Activated T-helper 17 cell treated with anti-CD3 and anti-CD28 coated beads, Interleukin-2, amount 50 U/mL, for 72 hours (primary cell): ENCODE data around the gene SERPINB5. TPM values are rescaled to one million over a fixed set of nuclear protein-coding genes. Genes with fewer than 3 reads are reported as not detected.

Source experiments
- ATAC-seq: fragments of 150-1000 bp; cut with Tn5 transposase; replicated peaks from 2 replicates; pipeline ENCODE4 v1.10.0; 2021; ENCODE audit warnings: mild to moderate bottlenecking, moderate library complexity
- H3K27ac Mint-ChIP-seq: one replicate; pipeline ENCODE4 v1.8.0; 2022; ENCODE audit warnings: mixed read lengths
- H3K27me3 Mint-ChIP-seq: one replicate; pipeline ENCODE4 v1.8.0; 2022; ENCODE audit warnings: mixed read lengths
- H3K36me3 Mint-ChIP-seq: one replicate; pipeline ENCODE4 v1.8.0; 2022; ENCODE audit warnings: low read depth, mild to moderate bottlenecking, mixed read lengths
- H3K4me1 Mint-ChIP-seq: one replicate; pipeline ENCODE4 v1.8.0; 2022; ENCODE audit warnings: mixed read lengths
- H3K4me3 Mint-ChIP-seq: one replicate; pipeline ENCODE4 v1.8.0; 2022; ENCODE audit warnings: mild to moderate bottlenecking, mixed read lengths
- H3K9me3 Mint-ChIP-seq: one replicate; pipeline ENCODE4 v1.8.0; 2022; ENCODE audit warnings: mixed read lengths
- total RNA-seq, 2 donors: library from RNA; stranded (reverse); gene quantifications; one replicate each; pipeline ENCODE4 v1.2.3, GENCODE V29; 2022

SERPINB5 gene
- total RNA-seq, 2 donors from 2014 or later: not detected

DNA sequence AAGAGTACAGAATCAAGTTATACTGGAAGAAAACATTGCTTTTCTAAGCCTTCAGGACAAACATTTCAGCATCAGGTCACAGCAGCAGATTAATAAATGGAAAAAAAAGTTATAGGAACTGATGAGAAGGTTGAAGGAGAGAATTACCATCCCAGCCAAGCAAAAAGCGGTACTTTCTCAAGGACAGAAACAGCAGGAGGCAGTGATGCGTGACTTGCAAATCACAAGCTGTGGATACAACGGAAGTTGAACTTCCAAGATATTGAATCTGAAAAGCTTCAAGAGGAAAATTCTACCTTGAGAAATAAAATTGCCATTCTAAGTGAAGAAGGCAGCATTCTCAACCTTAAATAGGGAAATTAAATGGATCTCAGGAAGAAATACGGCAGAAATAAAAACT, 46.9 kb downstream of the SERPINB5 start:
- H3K36me3 Mint-ChIP-seq: no peaks in the 10 kb centered on the region
- no peak overlapping the region for H3K27ac Mint-ChIP-seq
- no peak for ATAC-seq
- H3K9me3 Mint-ChIP-seq: peaks cover 3% of the 10 kb centered on the region
- peaks cover 13% of the 10 kb centered on the region for H3K27me3 Mint-ChIP-seq
- H3K4me3 Mint-ChIP-seq: no peak overlapping the region
- H3K4me1 Mint-ChIP-seq: no peaks in the 10 kb centered on the region

GRCh38 chr18:63527251-63527650, 50.5 kb downstream of the SERPINB5 start:
- no peaks in the 10 kb centered on the region for H3K36me3 Mint-ChIP-seq
- H3K27me3 Mint-ChIP-seq: peaks cover 12% of the 10 kb centered on the region
- H3K4me1 Mint-ChIP-seq: no peaks in the 10 kb centered on the region
- H3K4me3 Mint-ChIP-seq: no peak overlapping the region
- no peak for ATAC-seq
- peaks cover 3% of the 10 kb centered on the region for H3K9me3 Mint-ChIP-seq
- H3K27ac Mint-ChIP-seq: no peak overlapping the region

DNA sequence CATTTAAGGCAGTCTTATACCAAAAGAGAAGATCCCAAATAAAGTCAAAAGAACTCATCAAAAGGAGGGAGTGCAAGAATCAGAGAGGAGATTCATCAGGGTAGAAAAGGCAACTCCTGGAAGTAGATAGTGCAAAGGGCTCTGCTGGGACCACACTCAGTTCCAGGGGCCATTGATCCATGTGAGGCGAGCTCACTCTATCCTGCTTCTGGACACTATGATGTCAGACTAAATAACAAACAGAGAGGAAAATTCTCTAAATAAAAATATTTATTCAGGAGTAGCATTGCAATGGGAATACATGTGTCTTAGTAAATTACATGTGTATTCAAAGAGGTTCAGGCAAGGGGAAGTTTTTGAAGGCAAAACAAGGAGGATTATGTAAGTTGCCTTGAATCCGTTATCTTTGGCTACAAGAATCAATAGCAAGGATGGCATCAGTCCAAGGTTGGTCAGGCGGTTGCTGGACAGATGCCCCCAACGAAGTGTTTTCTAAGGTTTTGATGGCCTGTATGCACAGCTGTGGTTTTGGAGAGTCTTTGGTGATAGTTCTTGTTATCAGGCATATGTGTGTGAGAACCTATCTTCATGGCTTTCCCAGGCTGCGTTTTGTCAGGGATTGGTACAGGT, 52.2 kb downstream of the SERPINB5 start:
- Mint-ChIP-seq H3K27me3 (peaks cover 18% of the 10 kb centered on the region), H3K9me3 (peaks cover 3% of the 10 kb centered on the region), H3K4me3 (no peak overlapping the region), H3K36me3 (no peaks in the 10 kb centered on the region), H3K4me1 (no peaks in the 10 kb centered on the region), H3K27ac (no peak overlapping the region)
- no peak for ATAC-seq

DNA sequence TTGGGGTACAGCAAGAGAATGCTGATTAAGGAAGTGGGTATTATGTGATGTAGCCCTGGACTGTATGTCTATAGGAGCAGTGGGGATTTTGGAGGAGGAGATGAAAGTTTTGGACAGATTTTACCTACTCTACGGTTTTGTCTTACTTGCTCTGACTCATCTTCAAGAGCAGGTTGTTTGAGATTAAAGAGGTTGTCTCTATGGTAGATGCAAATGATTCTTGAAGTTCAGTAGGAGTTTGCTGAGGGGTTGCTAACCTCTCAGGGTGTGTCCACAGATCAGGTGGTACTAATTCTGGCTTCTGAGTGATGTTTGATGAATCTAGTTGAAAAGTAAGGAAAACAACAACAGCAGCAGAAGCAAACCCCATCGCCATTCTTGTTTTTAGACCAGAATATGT, 55.7 kb downstream of the SERPINB5 start:
- H3K4me3 Mint-ChIP-seq: no peak overlapping the region
- H3K27me3 Mint-ChIP-seq: peaks cover 29% of the 10 kb centered on the region
- ATAC-seq: peak; percentile 61
- peaks cover 2% of the 10 kb centered on the region for H3K9me3 Mint-ChIP-seq
- peak overlapping the region; percentile 25 for H3K27ac Mint-ChIP-seq
- H3K4me1 Mint-ChIP-seq: no peaks in the 10 kb centered on the region
- H3K36me3 Mint-ChIP-seq: no peaks in the 10 kb centered on the region

DNA sequence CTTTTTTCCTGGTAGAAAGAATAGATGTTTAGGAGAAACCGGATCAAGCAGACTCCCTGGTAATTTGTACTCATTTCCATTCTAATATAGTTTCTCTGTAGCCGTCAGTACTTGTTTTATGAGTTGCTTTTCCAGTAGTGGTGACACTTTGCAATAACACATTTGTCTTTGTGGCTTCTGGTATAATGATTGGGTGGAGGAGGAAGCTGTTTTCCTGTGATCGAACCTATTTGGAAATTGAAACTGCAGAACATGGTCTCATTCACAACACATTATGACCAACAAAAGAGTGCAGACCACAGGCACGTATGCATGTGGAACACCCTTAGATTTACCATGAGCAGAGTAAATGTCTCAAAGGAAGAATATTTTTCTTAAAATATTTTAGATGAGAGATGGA, 57.9 kb downstream of the SERPINB5 start:
- no peaks in the 10 kb centered on the region for H3K4me1 Mint-ChIP-seq
- no peaks in the 10 kb centered on the region for H3K9me3 Mint-ChIP-seq
- peak; percentile 81 for ATAC-seq
- H3K27ac Mint-ChIP-seq: peak overlapping the region; percentile 37
- H3K4me3 Mint-ChIP-seq: no peak overlapping the region
- H3K36me3 Mint-ChIP-seq: no peaks in the 10 kb centered on the region
- H3K27me3 Mint-ChIP-seq: peaks cover 27% of the 10 kb centered on the region

- Mint-ChIP-seq H3K27ac (no peak overlapping the region), H3K27me3 (peaks cover 23% of the 10 kb centered on the region), H3K4me3 (no peak overlapping the region), H3K36me3 (no peaks in the 10 kb centered on the region), H3K4me1 (no peaks in the 10 kb centered on the region), H3K9me3 (no peaks in the 10 kb centered on the region)
- ATAC-seq: no peak
These were observed 63.2 kb downstream of the SERPINB5 start for GRCh38 chr18:63539904-63540510.

- no peak within 1 kb of the TSS for H3K27ac Mint-ChIP-seq
- H3K27me3 Mint-ChIP-seq: peaks cover 23% of the 10 kb centered on the region
- no peak for ATAC-seq
- H3K4me3 Mint-ChIP-seq: no peak within 1 kb of the TSS
- no peaks in the 10 kb centered on the region for H3K36me3 Mint-ChIP-seq
- no peaks in the 10 kb centered on the region for H3K9me3 Mint-ChIP-seq
- no peaks in the 10 kb centered on the region for H3K4me1 Mint-ChIP-seq
These were observed 65.3 kb downstream of the SERPINB5 start, which contains the start of gene SERPINB12 for GRCh38 chr18:63542069-63542468. SERPINB12 (plus strand) TSS chr18:63542369; CDS start chr18:63556160, 13,791 bp downstream.

- H3K27ac Mint-ChIP-seq: no peak overlapping the region
- no peaks in the 10 kb centered on the region for H3K9me3 Mint-ChIP-seq
- ATAC-seq: no peak
- peaks cover 21% of the 10 kb centered on the region for H3K27me3 Mint-ChIP-seq
- H3K4me1 Mint-ChIP-seq: no peaks in the 10 kb centered on the region
- H3K4me3 Mint-ChIP-seq: no peak overlapping the region
- H3K36me3 Mint-ChIP-seq: no peaks in the 10 kb centered on the region
These were observed 67.3 kb downstream of the SERPINB5 start for GRCh38 chr18:63544017-63544416.

DNA sequence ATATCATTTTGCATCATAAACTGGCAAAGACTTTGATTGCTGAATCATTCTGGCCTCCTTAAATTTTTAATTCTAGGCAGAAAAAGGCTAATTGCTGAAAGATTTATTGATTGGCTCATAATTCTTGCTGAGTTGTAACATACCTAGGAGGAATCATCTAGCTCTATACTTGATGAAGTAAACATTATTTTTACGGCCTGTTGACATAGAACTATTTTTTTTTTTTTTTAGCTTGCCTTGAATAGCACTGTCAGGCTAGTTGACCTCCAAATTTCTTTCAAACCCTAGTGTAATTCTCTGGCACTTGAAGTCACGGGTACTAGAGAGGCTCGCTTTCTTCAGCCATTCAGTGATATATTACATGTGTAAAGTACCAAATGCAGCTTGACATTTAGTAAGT, 68.2 kb downstream of the SERPINB5 start:
- Mint-ChIP-seq H3K27me3 (peaks cover 17% of the 10 kb centered on the region), H3K9me3 (no peaks in the 10 kb centered on the region), H3K4me1 (no peaks in the 10 kb centered on the region), H3K36me3 (no peaks in the 10 kb centered on the region), H3K27ac (no peak overlapping the region), H3K4me3 (no peak overlapping the region)
- ATAC-seq: no peak

DNA sequence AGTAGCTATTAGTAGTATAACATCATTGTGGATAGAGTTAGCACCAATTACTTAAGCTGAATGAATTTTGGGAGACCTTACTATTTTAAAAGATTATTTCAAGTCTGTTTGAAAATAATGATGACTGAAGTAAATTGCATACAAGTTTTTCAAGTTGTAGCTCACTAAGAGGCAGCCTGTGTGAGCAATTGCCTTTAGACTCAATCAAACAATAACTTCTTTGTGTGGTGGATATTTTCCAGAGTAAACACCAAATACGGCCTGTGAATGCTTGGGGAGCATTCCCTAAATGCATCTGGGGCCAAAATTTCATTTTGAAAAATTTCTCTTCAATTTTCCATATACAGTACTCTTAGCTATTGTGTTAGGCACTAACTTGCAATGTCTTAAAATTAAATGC, 73.3 kb downstream of the SERPINB5 start:
- H3K27me3 Mint-ChIP-seq: peaks cover 17% of the 10 kb centered on the region
- ATAC-seq: no peak
- no peaks in the 10 kb centered on the region for H3K36me3 Mint-ChIP-seq
- H3K9me3 Mint-ChIP-seq: no peaks in the 10 kb centered on the region
- no peak overlapping the region for H3K4me3 Mint-ChIP-seq
- H3K27ac Mint-ChIP-seq: no peak overlapping the region
- no peaks in the 10 kb centered on the region for H3K4me1 Mint-ChIP-seq

- Mint-ChIP-seq H3K9me3 (no peaks in the 10 kb centered on the region), H3K36me3 (no peaks in the 10 kb centered on the region), H3K4me1 (no peaks in the 10 kb centered on the region), H3K27me3 (peaks cover 15% of the 10 kb centered on the region), H3K27ac (no peak overlapping the region), H3K4me3 (no peak overlapping the region)
- ATAC-seq: no peak
These were observed 75.0 kb downstream of the SERPINB5 start for GRCh38 chr18:63551769-63552168.

- Mint-ChIP-seq H3K4me3 (no peak overlapping the region), H3K36me3 (no peaks in the 10 kb centered on the region), H3K4me1 (no peaks in the 10 kb centered on the region), H3K27me3 (peaks cover 13% of the 10 kb centered on the region), H3K27ac (no peak overlapping the region), H3K9me3 (no peaks in the 10 kb centered on the region)
- no peak for ATAC-seq
These were observed 75.8 kb downstream of the SERPINB5 start for GRCh38 chr18:63552581-63552980.

- no peak overlapping the region for H3K27ac Mint-ChIP-seq
- peaks cover 13% of the 10 kb centered on the region for H3K27me3 Mint-ChIP-seq
- no peaks in the 10 kb centered on the region for H3K4me1 Mint-ChIP-seq
- no peaks in the 10 kb centered on the region for H3K36me3 Mint-ChIP-seq
- no peak for ATAC-seq
- H3K4me3 Mint-ChIP-seq: no peak overlapping the region
- H3K9me3 Mint-ChIP-seq: no peaks in the 10 kb centered on the region
These were observed 76.3 kb downstream of the SERPINB5 start for GRCh38 chr18:63553081-63553480.
